HG03432 (cell line): ENCODE data around the gene INPP4B.
"Not testable (repeated sequence)": the region's sequence is repeated elsewhere in the genome, so short reads cannot be mapped to it uniquely, and the experiment has no call there.

Source experiments
- ATAC-seq: cut with Tn5 transposase; IDR thresholded peaks from one replicate; pipeline ENCODE4 v1.9.1; 2021; ENCODE audit warnings: mild to moderate bottlenecking, moderate library complexity; ENCODE audit not compliant: unreplicated experiment

The INPP4B gene

GRCh38 chr4:142826503-142827241 is 19.4 kb downstream of the INPP4B start:
- no peak for ATAC-seq

GRCh38 chr4:142824368-142824767 is 21.7 kb downstream of the INPP4B start:
- ATAC-seq = no peak

GRCh38 chr4:142823796-142824195 is 22.3 kb downstream of the INPP4B start:
- ATAC-seq = no peak

- ATAC-seq = no peak
Observed at GRCh38 chr4:142818476-142818875, 27.6 kb downstream of the INPP4B start.

GRCh38 chr4:142818031-142818430 is 28.1 kb downstream of the INPP4B start:
- ATAC-seq = no peak

GRCh38 chr4:142817442-142817841 is 28.7 kb downstream of the INPP4B start:
- no peak for ATAC-seq

- ATAC-seq = no peak
Observed at GRCh38 chr4:142815834-142816233, 30.3 kb downstream of the INPP4B start.

GRCh38 chr4:142813388-142813787 is 32.7 kb downstream of the INPP4B start:
- no peak for ATAC-seq

GRCh38 chr4:142812091-142812490 is 34.0 kb downstream of the INPP4B start:
- no peak for ATAC-seq

- ATAC-seq = no peak
Observed at GRCh38 chr4:142811034-142811433, 35.1 kb downstream of the INPP4B start.

GRCh38 chr4:142809559-142809958 is 36.5 kb downstream of the INPP4B start:
- ATAC-seq = no peak

- not testable (repeated sequence) for ATAC-seq
Observed at GRCh38 chr4:142803879-142804278, 42.2 kb downstream of the INPP4B start.

GRCh38 chr4:142801966-142802365 is 44.1 kb downstream of the INPP4B start:
- no peak for ATAC-seq

GRCh38 chr4:142781114-142781513 is 65.0 kb downstream of the INPP4B start:
- ATAC-seq = no peak

GRCh38 chr4:142778900-142779299 is 67.2 kb downstream of the INPP4B start:
- ATAC-seq = no peak

- ATAC-seq = no peak
Observed at GRCh38 chr4:142778430-142778829, 67.7 kb downstream of the INPP4B start.

- ATAC-seq = no peak
Observed at GRCh38 chr4:142777045-142777743, 68.9 kb downstream of the INPP4B start.

- no peak for ATAC-seq
Observed at GRCh38 chr4:142776026-142776425, 70.1 kb downstream of the INPP4B start.

GRCh38 chr4:142773505-142773904 is 72.6 kb downstream of the INPP4B start:
- ATAC-seq = no peak

GRCh38 chr4:142762280-142762679 is 83.8 kb downstream of the INPP4B start:
- ATAC-seq = no peak

GRCh38 chr4:142752202-142752786 is 93.8 kb downstream of the INPP4B start:
- ATAC-seq = no peak
